GM19455 (cell line): ENCODE measurements around the gene IRAG1.

ENCODE experiments used
- ATAC-seq: cut with Tn5 transposase; IDR thresholded peaks from one replicate; pipeline ENCODE4 v1.9.1; 2021; ENCODE audit not compliant: unreplicated experiment

The IRAG1 gene

GRCh38 chr11:10650166-10650565 is 43.4 kb downstream of the IRAG1 start:
- ATAC-seq, result no peak

GRCh38 chr11:10648871-10649270 is 44.7 kb downstream of the IRAG1 start:
- no peak for ATAC-seq

GRCh38 chr11:10646681-10647355 is 46.7 kb downstream of the IRAG1 start:
- no peak for ATAC-seq

- no peak for ATAC-seq
These were observed 47.5 kb downstream of the IRAG1 start for GRCh38 chr11:10646005-10646404.

- ATAC-seq, result no peak
These were observed 48.3 kb downstream of the IRAG1 start for GRCh38 chr11:10645212-10645795.
